ENCODE results near the gene CCL28. TPM values are rescaled to one million over a fixed set of nuclear protein-coding genes. Genes with fewer than 3 reads are reported as not detected.

The CCL28 gene
- total RNA-seq, 1 donor from 2014 or later, result 0.46 TPM

GRCh38 chr5:43363445-43364152, 48.6 kb downstream of the CCL28 start:
- DNase-seq (ENCODE audit: low spot score), result no peak
- intact Hi-C loops (cut with DNase I), result no loop called here

DNA sequence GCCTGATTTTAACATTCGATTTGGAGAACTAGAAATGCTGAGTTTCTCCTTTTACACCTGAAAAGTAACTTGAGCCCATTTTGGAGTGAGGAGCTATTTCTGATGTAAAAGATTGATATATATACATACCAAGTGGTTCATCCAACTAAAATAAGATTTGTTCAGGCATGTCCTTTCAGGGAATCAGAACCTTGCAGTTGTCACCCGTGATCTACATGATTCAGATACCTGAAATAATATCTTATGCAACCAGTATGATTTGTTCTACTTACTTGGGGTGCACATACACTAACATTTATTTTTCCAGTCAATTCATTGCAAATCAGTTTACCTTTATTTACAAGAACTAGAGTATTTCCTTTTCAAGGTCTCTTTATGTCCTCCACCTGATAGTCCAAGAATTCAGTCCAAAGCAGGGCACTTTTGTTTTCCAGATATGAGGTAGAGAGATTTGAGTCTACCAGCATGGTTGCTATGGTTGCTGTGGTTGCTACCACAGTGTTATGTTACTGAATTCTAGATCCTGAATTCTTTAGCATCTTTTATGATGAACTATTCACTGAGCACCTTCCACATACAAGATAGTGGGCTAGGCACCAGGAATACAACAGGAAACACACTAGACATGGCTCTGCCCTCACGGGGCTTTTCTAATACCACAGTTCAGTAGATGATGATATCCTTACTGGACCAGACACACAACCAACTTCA, 49.3 kb downstream of the CCL28 start:
- intact Hi-C loops (cut with DNase I), result no loop called here
- DNase-seq (ENCODE audit: low spot score), result no peak

- no peak for DNase-seq (ENCODE audit: low spot score)
- intact Hi-C loops (cut with DNase I), result no loop called here
Observed at GRCh38 chr5:43358726-43359125, 53.5 kb downstream of the CCL28 start.

DNA sequence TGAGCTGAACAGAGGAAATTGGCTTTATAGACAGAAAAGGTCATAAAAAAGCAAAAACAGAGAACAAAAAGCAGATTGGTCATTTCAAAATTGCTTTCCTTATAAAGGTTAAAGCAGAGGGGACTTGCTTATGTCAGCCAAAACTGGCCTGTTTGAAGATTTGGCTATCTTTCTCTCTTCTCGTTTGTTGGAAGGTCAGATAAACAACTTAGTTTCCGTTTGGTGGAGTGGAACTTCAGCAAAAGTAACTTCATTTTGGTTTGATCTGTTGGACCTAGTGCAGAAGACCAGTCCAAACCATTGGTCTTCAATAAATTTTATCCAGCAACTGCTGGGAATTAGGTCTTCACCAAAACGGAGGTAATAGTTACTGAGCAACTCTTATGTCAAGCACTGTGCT, 53.9 kb downstream of the CCL28 start:
- no peak for DNase-seq (ENCODE audit: low spot score)
- intact Hi-C loops (cut with DNase I), result no loop called here

DNA sequence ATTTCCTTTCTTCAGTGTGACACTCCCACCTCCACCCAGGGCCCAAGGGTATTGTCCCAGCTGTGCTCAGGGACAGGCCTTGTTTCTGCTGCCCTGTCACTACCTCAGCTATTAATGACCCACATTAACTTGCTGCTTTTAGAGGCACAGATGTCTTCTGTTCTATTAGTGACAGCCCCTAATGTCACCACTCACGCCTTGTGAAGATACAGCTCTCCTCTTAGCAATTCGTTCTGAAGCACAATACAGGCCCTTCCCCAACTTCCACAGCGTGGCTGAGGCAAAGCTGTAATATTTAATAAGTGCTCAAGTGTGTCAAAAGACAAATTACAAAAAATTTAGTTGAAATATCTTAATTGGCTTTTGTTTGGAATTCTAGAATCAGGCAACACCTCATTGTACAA, 54.3 kb downstream of the CCL28 start:
- intact Hi-C loops (cut with DNase I), result no loop called here
- DNase-seq (ENCODE audit: low spot score), result no peak

GRCh38 chr5:43357067-43357466, 55.1 kb downstream of the CCL28 start:
- DNase-seq (ENCODE audit: low spot score), result no peak
- intact Hi-C loops (cut with DNase I), result no loop called here

DNA sequence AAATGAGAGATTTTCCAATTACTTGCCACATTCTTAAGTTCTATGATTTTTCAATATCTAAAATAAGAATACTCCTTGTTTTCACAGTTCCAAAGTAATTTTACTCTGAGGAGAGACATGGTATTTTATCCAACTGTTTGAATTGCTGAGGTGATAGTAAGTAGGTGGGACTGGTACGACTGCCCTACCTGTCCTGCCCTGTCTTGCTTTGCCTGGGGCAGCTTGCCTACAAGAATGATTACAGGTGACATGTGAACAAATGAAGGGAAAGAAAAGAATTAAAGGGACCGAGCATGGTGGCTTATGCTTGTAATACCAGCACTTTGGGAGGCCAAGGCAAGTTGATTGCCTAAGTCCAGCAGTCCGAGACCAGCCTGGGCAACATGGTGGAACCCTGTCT, 57.4 kb downstream of the CCL28 start:
- intact Hi-C loops (cut with DNase I), result no loop called here
- DNase-seq (ENCODE audit: low spot score), result no peak

DNA sequence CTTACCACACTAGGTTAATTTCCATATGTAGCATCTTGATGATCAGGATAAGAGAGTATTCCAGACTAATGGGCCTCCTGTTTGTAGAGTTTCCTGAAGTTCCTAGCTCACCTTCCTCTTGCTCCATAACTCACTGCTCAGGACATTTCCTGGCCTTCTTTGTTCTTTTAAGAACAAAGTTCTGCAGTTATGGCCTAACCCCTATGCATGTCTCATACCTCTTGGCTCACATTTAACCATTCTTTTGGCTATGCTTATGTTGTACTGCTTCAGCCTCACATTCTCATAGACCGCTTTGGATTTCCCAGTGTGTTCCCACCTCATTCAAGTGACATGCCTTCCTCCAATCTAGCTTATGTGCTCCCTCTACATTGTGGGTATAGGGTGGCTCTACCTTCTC, 58.5 kb downstream of the CCL28 start:
- intact Hi-C loops (cut with DNase I), result no loop called here
- no peak for DNase-seq (ENCODE audit: low spot score)

DNA sequence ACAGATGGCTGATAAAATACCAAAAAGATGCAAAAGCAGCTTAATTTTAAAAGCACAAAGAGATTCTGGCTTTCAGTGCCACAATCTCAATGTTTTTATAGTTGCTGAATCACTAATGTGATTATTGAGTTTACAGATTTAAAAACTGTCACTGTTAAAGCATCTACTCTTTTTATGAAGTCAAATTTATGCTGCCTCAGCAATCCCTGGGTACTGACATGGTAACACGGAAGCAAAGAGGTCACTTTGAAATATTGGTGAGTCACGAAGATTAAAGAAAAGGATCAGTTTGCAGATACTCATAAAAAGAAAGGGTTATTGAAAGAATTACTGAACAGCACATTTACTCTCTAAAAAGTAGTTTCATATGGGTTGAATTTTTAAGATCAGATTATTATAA, 59.3 kb downstream of the CCL28 start:
- no peak for DNase-seq (ENCODE audit: low spot score)
- intact Hi-C loops (cut with DNase I), result no loop called here

DNA sequence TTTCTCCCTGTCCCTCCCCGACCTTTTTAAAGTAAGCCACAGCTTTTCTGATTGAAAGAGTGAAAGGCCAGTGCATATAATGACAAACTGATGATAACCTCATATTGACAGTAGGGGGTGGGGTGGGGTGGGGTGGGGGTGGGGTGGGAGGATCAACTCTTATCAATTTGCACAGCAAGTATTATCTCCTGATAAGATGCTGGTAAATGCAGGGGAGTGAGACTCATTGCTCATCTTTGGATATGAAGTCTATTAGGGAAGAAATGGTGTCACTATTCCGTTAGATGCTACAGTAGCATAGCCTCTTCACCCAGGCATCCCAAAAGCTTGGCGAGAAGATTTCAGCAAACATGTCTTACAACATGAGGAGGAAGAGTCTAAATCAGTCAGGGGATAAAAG, 60.1 kb downstream of the CCL28 start:
- DNase-seq (ENCODE audit: low spot score), result no peak
- intact Hi-C loops (cut with DNase I), result no loop called here

GRCh38 chr5:43348861-43349363, 63.3 kb downstream of the CCL28 start:
- DNase-seq (ENCODE audit: low spot score), result no peak
- intact Hi-C loops (cut with DNase I), result no loop called here

- intact Hi-C loops (cut with DNase I), result no loop called here
- no peak for DNase-seq (ENCODE audit: low spot score)
Observed at GRCh38 chr5:43348207-43348606, 64.0 kb downstream of the CCL28 start.

GRCh38 chr5:43338862-43339261, 73.3 kb downstream of the CCL28 start:
- DNase-seq (ENCODE audit: low spot score), result no peak
- intact Hi-C loops (cut with DNase I), result no loop called here

- no peak for DNase-seq (ENCODE audit: low spot score)
- intact Hi-C loops (cut with DNase I), result no loop called here
Observed at GRCh38 chr5:43336159-43336558, 76.0 kb downstream of the CCL28 start.

GRCh38 chr5:43335681-43336080, 76.5 kb downstream of the CCL28 start:
- DNase-seq (ENCODE audit: low spot score), result no peak
- intact Hi-C loops (cut with DNase I), result no loop called here

- intact Hi-C loops (cut with DNase I), result no loop called here
Observed at GRCh38 chr5:43332401-43332800, 79.8 kb downstream of the CCL28 start.

More at GRCh38 chr5:43332401-43332800, 79.8 kb downstream of the CCL28 start:
- no peak for DNase-seq (ENCODE audit: low spot score)

Other genes starting within 250 kb of the CCL28 start
- gene NIM1K, start 220.2 kb downstream of the CCL28 start, total RNA-seq, result 0.08 TPM
- 34.4 TPM for gene HMGCS1, start 99.0 kb downstream of the CCL28 start, total RNA-seq
- 8.7 TPM for gene TMEM267, start 71.5 kb upstream of the CCL28 start, total RNA-seq
- 0.22 TPM for gene C5orf34, start 102.8 kb upstream of the CCL28 start, total RNA-seq
- gene PAIP1, start 144.7 kb upstream of the CCL28 start, total RNA-seq, result 118 TPM
- 396 TPM for gene NNT, start 190.8 kb upstream of the CCL28 start, total RNA-seq

All from cardiac septum (tissue), 1 donor.